ENCODE measurements around the gene NUP133. TPM values are rescaled to one million over a fixed set of nuclear protein-coding genes. Genes with fewer than 3 reads are reported as not detected.

The NUP133 gene
- total and polyA plus RNA-seq, 2 of the 4 experiments (the other 2 are of a cell fraction): 13.4 to 30.5 TPM

- intact Hi-C loops (cut with micrococcal nuclease) (no loop called here), dilution Hi-C loops (cut with HindIII; ENCODE audit: low sequenced_read_pairs, unreplicated experiment) (no loop called here), in situ Hi-C loops (cut with MboI; ENCODE audit: low sequenced_read_pairs) (no loop called here)
- Histone ChIP-seq H2AK5ac (ENCODE audit: low read depth, low read length) (no peak overlapping the region), H3K79me1 (ENCODE audit: low read depth in 1 of 2, low read length in 2 of 2) (no peaks in the 10 kb centered on the region), H3K14ac (replicated peaks; ENCODE audit: low read depth, low read length) (no peak overlapping the region), H3K4me2 (ENCODE audit: low read depth, low read length) (no peak overlapping the region; the same call in 1 of the 2 replicates), H3K23ac (ENCODE audit: low read depth, low read length) (no peak overlapping the region), H3K9me1 (ENCODE audit: insufficient read depth, low read length) (no peaks in the 10 kb centered on the region), H2AFZ (replicated peaks; ENCODE audit: low read length, poor library complexity) (peak overlapping the region; percentile 56), H3K36me3 (ENCODE audit: control insufficient read depth, insufficient read depth, low read length) (no peaks in the 10 kb centered on the region; the same call in 1 of the 2 replicates), H3K4ac (ENCODE audit: low read depth, low read length) (no peak overlapping the region), H3K18ac (ENCODE audit: low read depth, low read length) (no peak overlapping the region), H3K9me3 (ENCODE audit: control insufficient read depth, insufficient read depth, low read length) (peaks cover 8% of the 10 kb centered on the region), H2BK5ac (ENCODE audit: low read depth, low read length, poor library complexity, severe bottlenecking) (no peak overlapping the region), H4K8ac (ENCODE audit: low read depth in 2 of 2, low read length in 2 of 2) (no peak overlapping the region), H3K4me1 (ENCODE audit: control insufficient read depth, insufficient read depth, low read length) (no peaks in the 10 kb centered on the region; the same call in 1 of the 2 replicates), H2BK120ac (ENCODE audit: low read depth, low read length) (no peak overlapping the region), H2AK9ac (replicated peaks; ENCODE audit: low read depth, low read length, poor library complexity) (no peak overlapping the region), H3K9ac (ENCODE audit: low read depth, low read length) (no peak overlapping the region), H4K5ac (ENCODE audit: low read depth, low read length) (no peak overlapping the region), H3K27ac (ENCODE audit: insufficient read depth, low read length) (no peak overlapping the region), H2BK20ac (ENCODE audit: low read depth, low read length) (no peak overlapping the region), H4K91ac (ENCODE audit: insufficient read depth, low read depth, low read length) (no peak overlapping the region), H3K27me3 (ENCODE audit: control insufficient read depth, insufficient read depth, low read length) (peaks cover 64% of the 10 kb centered on the region), H3K4me3 (ENCODE audit: insufficient read depth, low read depth, low read length) (no peak overlapping the region), H4K20me1 (ENCODE audit: insufficient read depth, low read length) (no peaks in the 10 kb centered on the region; the same call in 1 of the 2 replicates), H2BK15ac (ENCODE audit: low read depth, low read length) (no peak overlapping the region), H3K56ac (ENCODE audit: extremely low read depth, insufficient read depth, low read length) (no peak overlapping the region)
- CTCF ChIA-PET: no interaction called here
- ATAC-seq (ENCODE audit: low read depth) (no peak), DNase-seq (no peak)
- no TSS peak for BruUV-seq (replicated peaks)
- POLR2A ChIA-PET (ENCODE audit: unreplicated experiment): no interaction called here
- 3% methylated on average over 26 of the region's 65 CpGs; no CpG with 5 or more reads in 1 of the 2 experiments for WGBS, 2 experiments (ENCODE audit: extremely low coverage in 2 of 2, insufficient read length in 1 of 2)
- TF ChIP-seq RCOR1 (IDR thresholded peaks at IDR 0.05; ENCODE audit: insufficient replicate concordance, low read length): no peak
- no peak for TF ChIP-seq CHD1 (IDR thresholded peaks at IDR 0.05; ENCODE audit: low read depth, low read length)
- TF ChIP-seq RFX5 (IDR thresholded peaks at IDR 0.05; ENCODE audit: low read depth, low read length): no peak
- no peak for TF ChIP-seq USF2 (IDR thresholded peaks at IDR 0.05; ENCODE audit: low read depth, low read length)
- TF ChIP-seq, protein P1, sequence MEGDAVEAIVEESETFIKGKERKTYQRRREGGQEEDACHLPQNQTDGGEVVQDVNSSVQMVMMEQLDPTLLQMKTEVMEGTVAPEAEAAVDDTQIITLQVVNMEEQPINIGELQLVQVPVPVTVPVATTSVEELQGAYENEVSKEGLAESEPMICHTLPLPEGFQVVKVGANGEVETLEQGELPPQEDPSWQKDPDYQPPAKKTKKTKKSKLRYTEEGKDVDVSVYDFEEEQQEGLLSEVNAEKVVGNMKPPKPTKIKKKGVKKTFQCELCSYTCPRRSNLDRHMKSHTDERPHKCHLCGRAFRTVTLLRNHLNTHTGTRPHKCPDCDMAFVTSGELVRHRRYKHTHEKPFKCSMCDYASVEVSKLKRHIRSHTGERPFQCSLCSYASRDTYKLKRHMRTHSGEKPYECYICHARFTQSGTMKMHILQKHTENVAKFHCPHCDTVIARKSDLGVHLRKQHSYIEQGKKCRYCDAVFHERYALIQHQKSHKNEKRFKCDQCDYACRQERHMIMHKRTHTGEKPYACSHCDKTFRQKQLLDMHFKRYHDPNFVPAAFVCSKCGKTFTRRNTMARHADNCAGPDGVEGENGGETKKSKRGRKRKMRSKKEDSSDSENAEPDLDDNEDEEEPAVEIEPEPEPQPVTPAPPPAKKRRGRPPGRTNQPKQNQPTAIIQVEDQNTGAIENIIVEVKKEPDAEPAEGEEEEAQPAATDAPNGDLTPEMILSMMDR (conservative IDR thresholded peaks at IDR 0.05; ENCODE audit: low read depth, low read length): no peak
- no peak for TF ChIP-seq ELK1 (IDR thresholded peaks at IDR 0.05; ENCODE audit: borderline replicate concordance, low read depth, low read length)
- no peak for TF ChIP-seq MXI1 (IDR thresholded peaks at IDR 0.05; ENCODE audit: borderline replicate concordance, low read depth, low read length)
- TF ChIP-seq FOS (IDR thresholded peaks at IDR 0.05; ENCODE audit: low read depth, low read length): no peak
- TF ChIP-seq BHLHE40 (IDR thresholded peaks at IDR 0.05; ENCODE audit: low read depth, low read length): no peak
- TF ChIP-seq MAZ (IDR thresholded peaks at IDR 0.05; ENCODE audit: borderline replicate concordance, low read depth, low read length): no peak
- TF ChIP-seq CEBPB (IDR thresholded peaks at IDR 0.05; ENCODE audit: low read depth, low read length): no peak
- no peak for TF ChIP-seq SMC3 (IDR thresholded peaks at IDR 0.05; ENCODE audit: low read depth, low read length)
- no peak for TF ChIP-seq NFE2L2 (IDR thresholded peaks at IDR 0.05; ENCODE audit: low read depth, low read length)
- no peak for TF ChIP-seq RAD21 (IDR thresholded peaks at IDR 0.05; ENCODE audit: low read length)
Observed at GRCh38 chr1:229431284-229432115, 76.6 kb downstream of the NUP133 start.
